GM23248 (cell line): Measurements from ENCODE around the gene POU5F1. TPM values are rescaled to one million over a fixed set of nuclear protein-coding genes. Genes with fewer than 3 reads are reported as not detected.

Source experiments
- DNase-seq: peaks from one replicate; pipeline ENCODE4 v3.0.0-alpha.2; 2015
- H2AFZ ChIP-seq: fragments of 200-600 bp; sonication (generic); 2 replicates; pipeline ENCODE4 v1.6.1; 2016; ENCODE audit warnings: antibody characterized with exemption
- H3F3A ChIP-seq: fragments of 200-600 bp; sonication (generic); 2 replicates; pipeline ENCODE4 v1.6.1; 2016; ENCODE audit warnings: mild to moderate bottlenecking, antibody characterized with exemption, mixed run types; ENCODE audit not compliant: insufficient read depth
- H3K27ac ChIP-seq: fragments of 200-600 bp; sonication (generic); 2 replicates; pipeline ENCODE4 v1.5.1; 2016; ENCODE audit warnings: mild to moderate bottlenecking
- H3K27me3 ChIP-seq: fragments of 200-600 bp; sonication (generic); replicated peaks from 2 replicates; pipeline ENCODE4 v1.6.1; 2016; ENCODE audit warnings: mild to moderate bottlenecking; ENCODE audit not compliant: insufficient read depth
- H3K36me3 ChIP-seq: fragments of 200-600 bp; sonication (generic); 2 replicates; pipeline ENCODE4 v1.6.1; 2016; ENCODE audit warnings: low read depth, mild to moderate bottlenecking
- H3K4me1 ChIP-seq: fragments of 200-600 bp; sonication (generic); 2 replicates; pipeline ENCODE4 v1.6.1; 2016; ENCODE audit warnings: mild to moderate bottlenecking; ENCODE audit not compliant: insufficient read depth
- H3K4me2 ChIP-seq: fragments of 200-600 bp; sonication (generic); one replicate; pipeline ENCODE4 v1.6.1; 2016; ENCODE audit warnings: mild to moderate bottlenecking; ENCODE audit not compliant: unreplicated experiment
- H3K4me3 ChIP-seq: fragments of 200-600 bp; sonication (generic); 2 replicates; pipeline ENCODE4 v1.5.1; 2016; ENCODE audit warnings: mild to moderate bottlenecking
- H3K79me2 ChIP-seq: fragments of 200-600 bp; sonication (generic); 2 replicates; pipeline ENCODE4 v1.6.1; 2016; ENCODE audit warnings: mild to moderate bottlenecking; ENCODE audit not compliant: insufficient read depth
- H3K9ac ChIP-seq: fragments of 200-600 bp; sonication (generic); 2 replicates; pipeline ENCODE4 v1.6.1; 2016; ENCODE audit warnings: mild to moderate bottlenecking
- H3K9me2 ChIP-seq: fragments of 200-600 bp; sonication (generic); 2 replicates; pipeline ENCODE4 v1.6.1; 2016; ENCODE audit warnings: mixed run types, mild to moderate bottlenecking, moderate library complexity; ENCODE audit not compliant: insufficient read depth
- H3K9me3 ChIP-seq: fragments of 200-600 bp; sonication (generic); one replicate; pipeline ENCODE4 v1.6.1; 2017; ENCODE audit warnings: low read depth
- H4K20me1 ChIP-seq: fragments of 200-600 bp; sonication (generic); 2 replicates; pipeline ENCODE4 v1.6.0; 2016; ENCODE audit not compliant: insufficient read depth
- EZH2 ChIP-seq: fragments of 200-600 bp; sonication (generic); IDR thresholded peaks from 2 replicates; pipeline ENCODE4 v1.6.1; 2018; ENCODE audit warnings: antibody characterized with exemption, mild to moderate bottlenecking; ENCODE audit not compliant: insufficient read depth, poor library complexity, severe bottlenecking
- EZH2phosphoT487 ChIP-seq: fragments of 200-600 bp; sonication (generic); IDR thresholded peaks from 2 replicates; pipeline ENCODE4 v1.6.1; 2018; ENCODE audit warnings: antibody characterized with exemption, moderate library complexity, mild to moderate bottlenecking, low read depth; ENCODE audit not compliant: insufficient read depth
- WGBS, 2 experiments: methylation state at CpG; one replicate each; pipeline ENCODE4 v1.1.6; 2015 to 2017; ENCODE audit warnings: low lambda C conversion rate in 2 of 2, low coverage in 1 of 2; ENCODE audit errors: missing lambda C conversion rate in 2 of 2; 5-methylcytosine and 5-hydroxymethylcytosine counted together
- in situ Hi-C: fragments of 300-500 bp; cut with MboI; formaldehyde crosslinking; loops from 2 replicates; pipeline ENCODE4 v1.15.0; 2020
- polyA plus RNA-seq: library from polyadenylated mRNA; unstranded; fragments of >200 nt; fragmentation: Nextera tagmentation; extraction: Ambion mirVana; gene quantifications from 2 replicates; pipeline ENCODE4 v1.2.1, GENCODE V29; 2016
- total RNA-seq: library from RNA; depleted of rRNA; stranded (reverse); fragments of >200 nt; shearing (Covaris generic); gene quantifications from 2 replicates; pipeline ENCODE4 v1.2.3, GENCODE V29; 2014

Gene POU5F1
- total and polyA plus RNA-seq, 2 experiments from 2014 or later = 0.22 to 0.88 TPM

DNA sequence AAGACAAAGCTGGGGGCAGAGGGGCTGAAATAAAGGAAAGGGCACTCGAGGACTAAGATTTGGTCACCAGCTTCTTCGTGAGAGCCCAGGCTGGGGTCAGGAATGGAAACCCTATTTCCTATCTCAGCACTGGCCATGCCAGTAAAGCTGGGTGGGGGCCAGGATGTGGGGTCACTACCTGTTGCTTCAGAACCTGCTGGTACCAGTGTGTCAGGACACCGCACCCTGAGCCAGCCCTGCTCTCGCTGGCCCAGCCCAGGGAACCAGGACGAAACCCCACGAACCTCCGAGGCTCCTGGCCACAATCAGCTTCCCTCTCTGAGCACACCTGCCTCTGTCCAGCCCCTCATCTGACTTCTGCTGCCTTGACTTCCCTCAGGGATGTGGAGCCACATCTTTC lies 52.3 kb downstream of the POU5F1 start:
- Histone ChIP-seq H3K4me1 (peaks cover 33% of the 10 kb centered on the region), H3K4me2 (no peak overlapping the region), H3K9me3 (no peaks in the 10 kb centered on the region), H3K27ac (no peak overlapping the region), H3K36me3 (no peaks in the 10 kb centered on the region), H3K27me3 (no peaks in the 10 kb centered on the region), H4K20me1 (no peaks in the 10 kb centered on the region), H3K9me2 (no peaks in the 10 kb centered on the region), H3K79me2 (no peaks in the 10 kb centered on the region), H3F3A (peaks cover 21% of the 10 kb centered on the region), H3K9ac (no peak overlapping the region), H2AFZ (no peak overlapping the region), H3K4me3 (no peak overlapping the region)
- TF ChIP-seq EZH2 (no peak), EZH2phosphoT487 (no peak)
- DNase-seq = no peak
- 90 to 91% methylated on average over 7 of the region's 7 CpGs for WGBS, 2 experiments
- in situ Hi-C loops = no loop called here

DNA sequence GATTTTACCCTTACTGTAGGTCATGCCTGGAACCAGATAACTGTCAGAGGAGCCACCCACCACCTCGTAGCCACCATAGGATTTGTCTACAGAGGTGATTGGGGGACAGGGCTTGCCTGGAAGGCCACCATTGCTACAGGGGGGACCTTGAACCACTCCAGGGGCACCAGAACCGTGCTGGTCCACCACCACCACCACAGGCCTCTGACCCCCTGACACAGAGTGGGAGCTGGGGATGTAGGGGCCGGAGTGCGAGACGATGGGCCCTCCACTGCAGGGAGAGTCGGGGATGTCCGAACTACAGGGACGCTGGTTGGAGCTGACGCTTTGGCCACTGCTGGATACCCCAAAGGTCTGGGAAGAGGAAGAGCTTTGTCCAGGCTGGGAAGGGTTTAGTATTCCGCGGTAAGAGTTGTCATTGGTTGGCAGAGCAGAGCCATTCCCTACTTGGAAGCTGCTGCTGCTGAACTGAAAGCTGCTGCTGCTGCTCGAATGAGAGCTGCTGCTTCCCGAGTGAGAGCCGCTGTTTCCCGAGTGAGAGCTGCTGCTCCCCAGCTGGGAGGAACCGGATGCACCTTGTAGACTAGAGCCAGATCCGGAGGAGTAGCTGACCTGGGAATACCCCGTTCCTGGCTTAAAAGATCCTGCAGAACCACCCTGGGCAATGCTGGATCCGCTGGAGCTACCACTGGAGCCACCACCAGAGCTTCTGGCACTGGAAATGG lies 53.7 kb downstream of the POU5F1 start:
- H3K4me2 ChIP-seq = peak overlapping the region; percentile 76
- DNase-seq = peak; percentile 68
- H3F3A ChIP-seq = peaks cover 23% of the 10 kb centered on the region
- H3K4me3 ChIP-seq = peak overlapping the region; percentile 55
- H3K4me1 ChIP-seq = peaks cover 28% of the 10 kb centered on the region
- H3K27ac ChIP-seq = no peak overlapping the region
- peak overlapping the region; percentile 27 for H3K9ac ChIP-seq
- H3K9me2 ChIP-seq = no peaks in the 10 kb centered on the region
- H4K20me1 ChIP-seq = no peaks in the 10 kb centered on the region
- H3K9me3 ChIP-seq = no peaks in the 10 kb centered on the region
- H3K79me2 ChIP-seq = no peaks in the 10 kb centered on the region
- H3K36me3 ChIP-seq = no peaks in the 10 kb centered on the region
- TF ChIP-seq EZH2phosphoT487 = no peak
- no peak for TF ChIP-seq EZH2
- 40 to 41% methylated on average over 19 of the region's 19 CpGs for WGBS, 2 experiments
- no peaks in the 10 kb centered on the region for H3K27me3 ChIP-seq
- peak overlapping the region; percentile 73 for H2AFZ ChIP-seq
- in situ Hi-C loops = no loop called here

- no peak overlapping the region for H3K4me2 ChIP-seq
- no peaks in the 10 kb centered on the region for H3K79me2 ChIP-seq
- DNase-seq = no peak
- H3K27me3 ChIP-seq = no peaks in the 10 kb centered on the region
- TF ChIP-seq EZH2 = no peak
- no peak for TF ChIP-seq EZH2phosphoT487
- H3K4me1 ChIP-seq = peaks cover 28% of the 10 kb centered on the region
- no peaks in the 10 kb centered on the region for H4K20me1 ChIP-seq
- WGBS, 2 experiments = 95 to 97% methylated on average over 12 of the region's 12 CpGs
- no peaks in the 10 kb centered on the region for H3K9me3 ChIP-seq
- H3K9ac ChIP-seq = no peak overlapping the region
- H3K9me2 ChIP-seq = no peaks in the 10 kb centered on the region
- H2AFZ ChIP-seq = no peak overlapping the region
- in situ Hi-C loops = no loop called here
- H3K27ac ChIP-seq = no peak overlapping the region
- no peaks in the 10 kb centered on the region for H3K36me3 ChIP-seq
- H3F3A ChIP-seq = peaks cover 20% of the 10 kb centered on the region
- no peak overlapping the region for H3K4me3 ChIP-seq
Observed at GRCh38 chr6:31115941-31116560, 54.4 kb downstream of the POU5F1 start.

- Histone ChIP-seq H3K36me3 (no peaks in the 10 kb centered on the region), H3K9me3 (no peaks in the 10 kb centered on the region), H2AFZ (peak overlapping the region; percentile 68), H3F3A (peaks cover 20% of the 10 kb centered on the region), H3K9me2 (no peaks in the 10 kb centered on the region), H3K9ac (peak overlapping the region; percentile 84), H3K27ac (peak overlapping the region; percentile 89), H3K4me3 (peak overlapping the region; percentile 68), H3K27me3 (peaks cover 7% of the 10 kb centered on the region; the same call in 1 of the 2 replicates), H4K20me1 (no peaks in the 10 kb centered on the region), H3K4me2 (peak overlapping the region; percentile 73), H3K4me1 (peaks cover 28% of the 10 kb centered on the region), H3K79me2 (no peaks in the 10 kb centered on the region)
- peak; percentile 84 for DNase-seq
- in situ Hi-C loops = no loop called here
- no peak for TF ChIP-seq EZH2
- TF ChIP-seq EZH2phosphoT487 = no peak
- WGBS, 2 experiments = 27 to 35% methylated on average over 7 to 9 of the region's 9 CpGs
Observed at GRCh38 chr6:31114970-31115849, 55.3 kb downstream of the POU5F1 start.
